HT-29 (cell line): ENCODE measurements around the gene CAMTA1. TPM values are rescaled to one million over a fixed set of nuclear protein-coding genes. Genes with fewer than 3 reads are reported as not detected.

Experiments used
- DNase-seq: peaks from one replicate; pipeline ENCODE4 v3.0.0-alpha.2; 2015; ENCODE audit warnings: low spot score
- total RNA-seq: library from RNA; depleted of rRNA; stranded (reverse); fragments of >200 nt; shearing (Covaris generic); gene quantifications from 2 replicates; pipeline ENCODE4 v1.2.3, GENCODE V29; 2014

The CAMTA1 gene
- total RNA-seq, 1 experiment from 2014 or later: 62.2 TPM

DNA sequence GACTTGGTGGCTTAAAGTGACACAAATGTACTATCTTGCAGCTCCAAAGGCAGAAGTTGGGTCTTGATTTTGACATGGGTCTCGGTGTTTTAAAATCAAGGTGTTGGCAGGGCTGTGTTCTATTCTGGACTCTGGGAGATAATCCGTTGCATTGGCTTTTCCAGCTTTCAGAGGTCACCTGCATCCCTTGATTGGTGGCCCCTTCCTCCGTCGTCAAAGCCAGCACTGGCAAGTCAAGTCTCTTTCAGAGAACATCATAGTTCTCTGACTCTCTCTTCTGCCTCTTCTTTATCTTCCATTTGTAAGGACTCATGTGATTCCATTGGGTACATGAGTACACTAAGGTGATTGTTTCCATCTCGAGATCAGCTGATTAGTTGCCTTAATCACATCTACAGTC lies 172.1 kb downstream of the CAMTA1 start:
- DNase-seq: no peak

DNA sequence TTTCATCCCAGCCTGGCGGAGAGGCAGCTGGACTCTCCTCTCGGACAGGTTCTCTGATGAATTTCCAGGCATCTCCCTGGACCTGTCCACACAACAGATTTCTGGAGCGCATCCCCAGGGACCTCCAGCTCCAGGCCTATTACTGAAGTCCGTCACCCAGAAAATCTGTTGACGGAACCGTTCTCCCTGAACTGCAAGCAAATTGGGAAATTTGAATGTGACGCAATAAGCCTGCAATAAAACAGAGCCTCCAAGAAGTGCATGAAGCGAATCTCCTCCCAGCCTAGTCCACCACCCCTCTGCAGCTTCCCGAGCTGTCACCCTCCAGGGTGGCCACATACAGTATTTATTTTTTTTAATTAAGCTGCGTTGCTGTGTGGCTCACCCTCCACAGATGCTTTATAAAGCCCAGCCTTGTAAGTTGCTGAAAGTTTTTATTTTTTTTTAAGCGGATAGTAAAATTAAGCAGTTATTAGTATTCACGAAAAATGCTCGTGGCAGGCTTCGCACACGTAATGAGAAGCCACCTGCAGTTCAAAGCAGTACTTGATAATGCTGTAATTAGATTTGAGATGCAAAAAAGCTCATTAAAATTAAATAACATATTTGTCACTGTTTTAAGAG lies 173.3 kb downstream of the CAMTA1 start:
- no peak for DNase-seq

DNA sequence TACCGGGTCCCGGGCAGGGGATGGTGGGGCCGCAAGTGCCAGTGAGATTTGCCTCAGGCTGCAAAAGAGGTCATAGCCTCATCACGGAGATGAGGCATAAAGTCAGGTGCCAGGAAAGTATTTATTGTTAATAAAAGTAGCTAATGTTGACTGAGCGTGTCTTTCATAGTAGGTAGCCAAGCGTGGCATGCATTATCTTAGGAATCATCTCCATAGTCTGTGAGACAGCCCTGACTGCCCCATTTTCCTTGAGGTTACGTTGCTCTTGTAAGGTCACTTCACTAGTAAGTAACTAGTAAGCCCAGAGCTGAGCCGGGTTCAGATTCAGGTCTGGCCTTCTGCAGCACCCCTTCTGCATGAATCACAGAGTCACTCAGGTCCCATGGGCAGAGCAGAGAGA lies 174.2 kb downstream of the CAMTA1 start:
- no peak for DNase-seq

DNA sequence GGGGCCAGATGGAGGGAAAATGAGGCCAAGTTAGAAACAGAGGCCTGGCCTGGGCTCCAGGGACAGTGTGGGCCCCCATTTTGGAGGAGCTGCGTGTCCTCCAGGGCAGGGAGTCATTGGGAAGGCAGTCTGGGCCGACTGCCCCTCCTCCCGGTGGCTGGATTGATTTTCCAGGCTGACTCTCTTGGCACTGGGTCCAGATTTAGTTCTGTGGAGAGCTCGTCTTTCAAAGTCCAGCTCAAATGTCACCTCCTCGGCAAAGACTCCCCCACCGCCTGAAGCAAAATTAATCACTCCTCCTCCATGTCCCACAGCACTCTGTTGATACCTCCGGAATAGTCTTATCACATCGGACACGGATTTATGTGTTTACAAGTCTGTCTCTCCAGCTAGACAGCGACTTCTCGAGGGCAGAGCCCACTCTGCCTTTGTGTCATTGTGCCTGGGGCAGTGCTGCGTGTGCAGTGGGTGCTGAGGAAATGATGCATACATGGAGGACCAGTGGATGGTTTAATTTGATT lies 175.1 kb downstream of the CAMTA1 start:
- DNase-seq: no peak

DNA sequence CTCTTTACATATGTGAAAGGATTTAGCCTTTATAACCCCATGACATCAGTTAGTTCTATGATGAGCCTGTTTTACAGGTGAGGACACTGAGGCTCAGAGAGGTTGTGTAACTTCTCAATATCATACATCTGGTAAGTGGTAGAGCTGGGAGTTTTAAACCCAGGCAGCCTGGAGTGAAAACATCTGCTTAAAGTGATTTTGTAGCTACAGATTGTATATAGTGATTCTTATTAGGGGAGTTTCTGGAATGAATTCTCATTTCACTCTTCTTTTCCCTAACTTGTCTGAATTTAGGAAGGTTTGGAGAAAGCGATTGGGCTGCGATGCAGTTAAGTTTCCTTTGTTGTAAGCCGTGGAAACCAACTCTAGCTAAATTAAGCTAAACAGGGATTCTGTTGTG lies 175.6 kb downstream of the CAMTA1 start:
- DNase-seq: no peak

DNA sequence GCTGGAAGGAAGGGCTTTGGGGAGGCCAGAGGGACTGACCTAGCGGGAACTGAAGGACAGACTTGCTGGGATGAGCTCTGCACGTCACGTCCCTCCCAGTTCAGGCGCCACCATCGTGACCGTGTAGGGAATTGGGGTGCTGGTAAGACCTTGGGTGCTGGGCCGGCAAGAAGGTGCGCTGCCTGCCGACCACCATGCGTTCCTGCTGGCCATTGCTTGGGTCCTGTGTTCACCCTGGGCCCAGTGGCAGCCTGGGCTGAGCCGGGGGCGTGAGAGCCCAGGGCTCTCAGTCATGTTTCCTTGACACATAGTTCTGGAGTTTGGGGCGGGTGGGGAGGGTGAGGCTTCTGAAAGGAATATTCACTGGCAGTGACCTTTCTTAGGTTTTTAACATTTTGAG lies 176.0 kb downstream of the CAMTA1 start:
- no peak for DNase-seq

DNA sequence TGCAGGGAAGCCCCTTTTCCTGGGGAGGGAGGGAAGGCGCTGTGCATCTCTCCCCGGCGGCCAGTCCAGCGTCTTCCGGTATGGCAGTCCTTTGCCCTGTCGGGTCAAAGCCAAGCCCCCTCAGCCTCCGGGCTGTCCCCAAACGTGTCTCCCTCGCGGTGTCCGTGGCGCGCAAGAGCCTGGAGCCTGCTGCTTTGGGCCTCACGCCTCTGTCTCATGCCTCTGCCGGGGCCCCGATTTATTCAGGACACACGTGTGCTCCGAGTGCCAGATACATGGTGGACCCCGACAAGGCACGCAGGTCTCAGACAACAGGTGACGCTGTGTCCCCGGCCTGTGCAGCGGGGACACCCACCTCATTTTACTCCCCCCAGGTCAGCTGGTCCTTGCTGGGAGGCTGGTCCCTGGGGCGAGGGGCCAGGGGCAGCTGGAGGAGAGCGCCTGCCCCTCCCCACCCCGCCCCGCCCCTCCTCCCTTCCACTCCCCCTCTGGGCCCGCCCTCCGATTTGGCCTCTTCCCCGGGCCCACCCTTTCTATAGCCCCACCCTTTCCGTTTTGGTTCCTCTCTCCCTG lies 176.7 kb downstream of the CAMTA1 start:
- DNase-seq: no peak

DNA sequence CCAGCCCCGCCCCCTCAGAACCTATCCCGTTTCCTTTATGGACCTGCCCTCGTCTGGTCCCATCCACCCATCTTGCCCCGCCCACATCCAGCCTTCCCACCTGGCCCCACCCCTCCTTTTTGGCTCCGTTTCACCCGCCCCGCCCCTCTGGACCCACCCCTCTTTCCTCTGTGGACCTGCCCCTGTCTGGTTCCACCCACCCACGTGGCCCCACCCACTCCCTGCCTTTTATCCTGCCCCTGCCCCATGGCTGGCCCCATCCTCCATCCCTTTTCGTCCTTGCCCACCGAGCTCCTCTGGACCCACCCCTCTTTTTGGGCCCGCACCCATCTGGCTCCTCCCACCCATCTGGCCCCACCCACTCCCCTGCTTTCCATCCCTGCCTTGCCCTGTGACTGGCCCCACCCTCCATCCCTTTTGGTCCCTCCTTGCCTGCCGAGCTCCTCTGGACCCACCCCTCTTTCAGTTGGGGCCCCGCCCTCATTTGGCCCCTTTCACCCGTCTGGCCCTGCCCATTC lies 177.3 kb downstream of the CAMTA1 start:
- DNase-seq: no peak

DNA sequence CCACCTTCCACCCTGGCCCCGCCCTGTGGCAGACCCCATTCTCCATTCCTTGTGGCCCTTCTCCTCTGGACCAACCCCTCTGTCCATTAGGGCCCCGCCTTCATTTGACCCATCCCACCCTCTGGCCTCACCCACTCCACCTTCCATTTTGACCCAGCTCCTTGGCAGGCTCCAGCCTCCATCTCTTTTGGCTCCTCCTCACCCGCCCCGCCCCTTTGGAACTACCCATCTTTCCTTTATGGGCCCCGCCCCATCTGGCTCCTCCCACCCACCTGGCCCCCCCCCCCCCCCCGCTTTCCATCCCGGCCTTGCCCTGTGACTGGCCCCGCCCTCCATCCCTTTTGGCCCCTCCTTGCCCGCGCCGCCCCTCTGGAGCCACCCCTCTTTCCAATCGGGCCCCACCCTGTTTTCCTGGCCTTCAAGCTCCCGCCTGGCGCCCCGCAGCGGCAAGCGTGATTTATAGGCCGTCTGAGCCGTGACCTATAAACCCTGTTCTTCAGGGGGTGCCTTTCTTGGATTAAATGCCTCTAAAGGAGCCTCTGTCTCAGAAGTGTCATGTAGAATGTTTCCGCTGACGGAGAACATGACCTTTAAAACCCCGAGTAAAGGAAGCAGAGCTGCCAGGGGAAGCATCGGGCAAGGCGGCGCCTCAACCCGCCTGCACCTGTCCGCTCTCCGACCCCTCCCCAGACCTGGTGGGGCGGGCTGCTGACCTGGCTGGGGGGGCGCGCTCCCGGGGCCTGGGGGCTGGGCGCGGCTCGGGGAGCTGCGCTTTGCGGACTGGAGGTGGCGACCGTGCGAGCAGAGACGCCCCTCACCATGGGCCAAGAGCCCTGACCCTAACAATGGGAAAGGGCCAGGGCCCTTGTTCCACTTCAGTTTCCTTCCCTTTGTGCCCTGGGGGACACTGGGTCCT lies 178.0 kb downstream of the CAMTA1 start:
- DNase-seq: peak; percentile 9

DNA sequence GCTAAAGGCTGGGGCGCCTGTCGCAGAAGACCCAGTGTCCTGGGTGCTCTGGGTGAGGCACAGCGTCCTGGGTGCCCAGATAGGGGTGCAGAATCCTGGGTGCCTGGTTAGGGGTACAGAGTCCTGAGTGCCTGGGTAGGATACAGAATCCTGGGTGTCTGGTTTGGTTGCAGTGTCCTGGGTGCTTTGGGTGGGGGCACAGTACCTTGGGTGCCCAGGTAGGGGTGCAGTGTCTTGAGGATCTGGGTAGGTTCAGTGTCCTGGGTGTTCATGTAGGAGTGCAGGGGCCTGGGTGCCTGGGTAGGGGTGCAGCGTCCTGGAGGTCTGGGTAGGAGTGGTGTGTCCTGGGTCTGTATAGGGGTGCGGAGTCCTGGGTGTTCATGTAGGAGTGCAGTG lies 178.7 kb downstream of the CAMTA1 start:
- no peak for DNase-seq

DNA sequence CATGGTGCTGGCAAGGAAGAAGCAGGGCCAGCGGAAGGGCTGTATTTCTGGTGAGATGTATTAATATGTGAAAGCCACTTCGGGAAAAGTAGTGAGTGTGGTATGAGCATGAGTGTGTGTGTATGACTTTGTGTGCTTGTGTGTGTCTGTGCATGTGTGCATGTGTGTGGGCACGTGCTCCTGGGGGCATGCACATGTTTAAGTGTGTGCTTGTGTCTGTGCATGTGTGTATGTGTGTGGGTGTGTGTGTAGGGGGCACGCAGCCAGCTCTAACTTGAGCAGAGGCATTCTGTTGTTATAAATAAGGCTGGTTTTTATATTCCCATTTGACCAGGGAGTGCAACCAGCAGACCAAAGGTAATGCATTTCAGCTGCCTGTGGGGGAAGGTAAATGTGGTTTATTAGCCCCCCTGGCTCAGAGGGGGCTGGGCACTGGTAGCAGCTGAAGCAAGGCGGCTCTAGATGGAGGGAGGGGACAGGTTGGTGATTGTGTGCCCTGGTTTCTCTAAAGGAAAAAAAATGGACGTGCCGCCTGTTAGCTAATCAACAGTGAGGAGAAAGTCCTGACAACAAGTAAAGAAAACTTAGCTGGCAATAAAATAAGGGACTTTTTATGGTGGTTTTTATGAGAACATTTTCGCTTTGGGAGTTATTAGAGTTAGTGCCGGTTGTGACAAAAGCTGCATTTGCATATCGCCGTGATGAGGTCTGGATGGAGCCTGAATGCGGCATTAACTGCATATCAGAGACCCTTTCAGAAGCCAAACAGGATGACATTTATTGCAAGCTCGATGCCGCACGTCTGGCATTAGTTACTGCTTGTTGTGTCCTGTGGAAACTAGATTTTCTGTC lies 180.1 kb downstream of the CAMTA1 start:
- DNase-seq: no peak

DNA sequence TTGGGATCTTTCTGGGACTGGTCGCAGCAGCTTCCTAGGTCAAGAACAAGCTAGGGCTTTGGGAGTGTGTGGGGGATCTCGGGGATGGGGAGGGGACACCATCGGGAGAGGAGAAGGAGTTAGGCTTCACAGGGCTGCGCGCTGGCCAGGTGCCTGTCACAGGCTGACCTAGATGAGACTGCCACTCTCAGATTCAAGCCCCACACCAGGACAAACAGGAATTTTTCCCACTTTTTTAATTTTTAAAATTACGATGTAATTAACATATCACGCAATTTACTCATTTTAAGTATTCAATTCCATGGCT lies 180.6 kb downstream of the CAMTA1 start:
- DNase-seq: no peak

DNA sequence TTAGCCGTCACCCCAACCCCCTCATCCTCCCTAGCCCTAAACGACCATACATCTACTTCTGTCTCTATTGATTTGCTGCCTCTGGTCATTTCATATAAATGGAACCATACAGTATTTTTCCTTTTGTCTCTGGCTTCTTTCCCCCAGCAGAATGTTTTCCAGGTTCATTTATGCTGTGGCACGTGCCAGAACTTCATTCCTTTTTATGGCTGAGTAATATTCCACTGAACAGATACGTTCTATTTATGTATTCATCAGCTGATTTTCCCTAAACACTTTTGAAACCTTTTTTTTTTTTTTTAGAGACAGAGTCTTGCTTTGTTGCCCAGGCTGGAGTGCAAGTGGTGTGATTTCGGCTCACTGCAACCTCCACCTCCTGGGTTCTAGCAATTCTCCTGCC lies 181.1 kb downstream of the CAMTA1 start:
- no peak for DNase-seq

DNA sequence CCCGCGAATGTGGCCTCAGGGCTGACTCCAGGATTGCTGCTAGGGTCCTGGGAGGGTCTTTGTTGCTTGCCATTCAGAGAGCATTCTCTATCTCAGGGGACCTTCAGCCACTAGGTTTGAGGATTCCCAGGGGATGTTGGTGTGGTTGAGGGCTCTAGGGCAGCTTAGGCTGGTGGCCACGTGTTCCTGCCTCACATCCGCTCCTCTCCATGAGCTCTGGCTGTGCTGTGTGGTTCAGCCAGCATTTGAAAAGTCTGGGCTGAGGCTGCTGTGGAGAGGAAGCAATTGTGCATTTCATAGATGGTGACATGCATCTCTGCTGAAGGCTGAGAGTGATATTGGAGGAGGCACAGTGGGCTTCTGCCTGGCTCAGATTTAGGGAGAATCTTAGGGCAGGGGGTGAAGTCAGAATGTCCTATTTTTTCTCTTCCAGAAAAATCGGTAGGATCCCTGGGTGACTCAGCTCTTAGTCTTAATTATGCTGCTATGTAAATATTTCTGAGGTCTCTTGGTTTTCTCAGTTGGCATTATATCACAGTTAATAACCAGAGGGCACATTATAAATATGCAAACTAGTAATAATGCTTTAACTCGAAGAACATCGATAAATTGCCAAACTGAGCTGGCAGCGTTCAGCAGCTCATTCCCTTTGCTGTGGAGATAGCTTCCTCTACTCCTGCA lies 182.3 kb downstream of the CAMTA1 start:
- no peak for DNase-seq

DNA sequence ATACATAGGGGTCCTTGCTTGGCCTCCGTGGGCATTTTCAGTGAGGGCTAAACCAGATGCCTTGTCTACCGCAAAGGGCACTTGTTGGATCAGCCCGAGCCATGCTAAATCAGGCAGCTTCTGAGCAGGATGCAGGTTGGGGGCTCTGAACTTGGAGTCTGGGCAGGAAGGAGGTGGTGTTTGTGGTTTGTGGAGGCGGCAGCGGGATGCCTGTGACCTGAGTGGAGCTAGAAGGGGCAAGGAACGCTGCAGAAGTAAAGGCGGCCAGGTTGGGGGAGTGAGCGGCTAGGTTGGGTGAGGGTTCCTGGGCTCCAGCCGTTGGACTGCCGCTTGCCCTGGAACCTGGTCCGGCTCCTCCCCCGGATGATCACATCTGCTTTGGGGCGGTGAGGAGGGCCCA lies 183.9 kb downstream of the CAMTA1 start:
- DNase-seq: no peak

DNA sequence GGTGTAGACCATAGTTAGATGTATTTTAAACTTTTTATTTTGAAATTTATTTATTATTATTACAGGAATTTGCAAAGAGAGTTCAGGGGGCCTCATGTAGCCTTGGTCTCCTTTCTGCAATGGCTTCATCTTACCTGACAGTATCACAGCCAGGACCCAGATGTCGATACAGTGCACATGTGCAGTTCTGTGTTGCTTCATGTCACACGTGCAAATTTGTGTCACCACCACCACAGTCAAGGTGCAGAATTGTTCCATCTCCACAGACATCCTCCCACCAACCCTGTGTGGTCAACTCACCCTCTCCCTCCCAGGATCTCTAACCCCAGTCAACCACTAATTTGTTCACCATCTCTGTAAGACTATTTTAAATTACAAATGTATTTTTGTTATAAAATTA lies 184.5 kb downstream of the CAMTA1 start:
- DNase-seq: no peak

DNA sequence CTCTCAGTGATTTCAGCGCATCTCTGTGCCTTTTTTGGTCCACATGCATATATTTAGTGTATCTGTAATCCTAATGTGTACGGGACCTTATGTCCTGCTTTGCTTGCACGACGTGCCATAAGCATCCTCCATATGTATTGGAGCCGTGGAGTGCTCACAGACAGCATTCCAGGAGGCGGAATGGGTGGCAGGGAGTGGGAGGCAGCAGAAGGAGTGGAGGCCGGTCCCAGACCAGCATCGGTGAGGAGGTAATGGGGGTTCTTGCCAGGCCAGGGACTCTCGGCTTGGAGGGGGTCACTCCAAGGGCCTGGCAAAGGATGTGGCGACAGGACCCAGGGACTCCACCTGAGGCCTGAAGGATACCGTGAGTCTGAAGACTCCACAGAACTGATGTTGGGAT lies 185.0 kb downstream of the CAMTA1 start:
- no peak for DNase-seq

DNA sequence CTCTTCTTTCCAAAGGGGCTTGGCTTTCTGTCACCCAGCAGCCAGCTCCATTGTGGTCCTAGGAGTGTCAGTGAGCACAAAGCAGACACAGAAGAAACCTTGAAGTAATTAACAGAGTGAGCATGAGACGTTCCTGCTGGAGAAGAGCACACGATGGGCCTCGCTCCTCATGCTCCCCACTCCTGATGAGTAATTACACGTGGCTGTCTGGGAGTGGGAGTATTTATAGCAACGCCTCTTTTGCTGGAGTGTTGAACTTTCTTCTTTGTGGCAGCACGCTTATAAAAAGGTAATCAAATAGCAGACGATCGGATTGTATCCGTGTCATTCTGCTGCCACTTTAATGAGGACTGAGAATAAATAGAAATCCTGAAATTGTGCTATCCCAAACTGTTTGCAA lies 185.8 kb downstream of the CAMTA1 start:
- DNase-seq: no peak

DNA sequence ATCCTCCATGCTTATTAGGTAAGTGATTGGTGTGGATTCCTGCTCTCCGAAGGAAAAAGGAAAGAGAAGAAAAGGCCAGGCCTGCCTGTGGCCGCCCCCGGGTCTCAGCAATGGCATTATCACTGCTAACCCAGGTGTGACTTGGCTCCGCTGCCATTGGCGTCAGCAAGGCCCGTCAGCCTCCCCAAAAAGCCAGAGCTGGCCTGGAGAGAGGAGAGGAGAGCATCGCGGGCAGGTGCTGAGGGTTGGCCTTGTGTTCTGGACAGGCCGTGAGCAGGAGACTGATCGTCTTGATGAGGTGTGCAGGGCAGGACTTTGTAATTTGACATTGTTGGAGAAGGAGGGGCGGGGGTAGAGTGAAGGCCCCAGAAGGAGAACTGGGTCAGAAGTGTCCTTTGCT lies 186.4 kb downstream of the CAMTA1 start:
- no peak for DNase-seq

DNA sequence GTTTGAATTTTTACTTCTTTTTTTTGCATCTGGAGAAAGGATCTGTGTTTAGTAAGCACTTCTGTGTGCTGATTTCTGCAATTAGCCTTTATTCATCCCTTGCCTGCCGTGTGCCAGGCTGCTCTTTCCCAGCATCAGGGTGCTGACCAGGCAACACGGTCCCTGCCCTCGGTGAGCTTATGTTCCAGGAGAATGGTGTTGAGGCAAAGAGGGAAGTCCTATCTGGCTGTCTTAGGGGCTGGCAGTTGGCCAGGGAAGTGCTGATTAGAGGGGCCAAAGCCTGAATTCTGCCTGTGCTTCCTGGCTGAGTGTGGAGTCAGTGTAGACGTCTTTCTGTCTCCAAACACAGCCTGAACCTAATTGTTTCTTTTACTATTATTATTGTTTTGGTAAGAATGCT lies 187.1 kb downstream of the CAMTA1 start:
- no peak for DNase-seq
